Gastrocnemius medialis (tissue), 4 donors: ENCODE data around the gene MTA2. TPM values are rescaled to one million over a fixed set of nuclear protein-coding genes. Genes with fewer than 3 reads are reported as not detected.

Source experiments
- ATAC-seq, 2 donors: fragments of 150-250 bp; one replicate each; pipeline ENCODE4 v1.9.1; 2016
- DNase-seq, 2 donors: peaks; one replicate each; pipeline ENCODE4 v3.0.0-alpha.2; 2019
- H3K27ac ChIP-seq, 4 donors: fragments of 200-600 bp; sonication (generic); 1 replicate in 1 of 4; 2 replicates in 3 of 4; pipeline ENCODE4 v1.5.1; 2016 to 2018; ENCODE audit warnings: mild to moderate bottlenecking in 2 of 4, moderate library complexity in 1 of 4
- H3K27me3 ChIP-seq, 3 donors: fragments of 200-600 bp; sonication (generic) in 2 of 3; 1 replicate in 1 of 3; 2 replicates in 2 of 3; pipeline versions ENCODE4 v1.5.1 to v1.6.0; 2016 to 2019; ENCODE audit warnings: mild to moderate bottlenecking in 1 of 3, moderate library complexity in 1 of 3
- H3K36me3 ChIP-seq, 2 donors: fragments of 200-600 bp; sonication (generic) in 1 of 2; one replicate each; pipeline ENCODE4 v1.5.1; 2017 to 2018
- H3K4me1 ChIP-seq, 2 donors: fragments of 200-600 bp; sonication (generic) in 1 of 2; one replicate each; pipeline ENCODE4 v1.5.1; 2016 to 2017; ENCODE audit warnings: mild to moderate bottlenecking in 2 of 2
- H3K4me3 ChIP-seq, 4 donors: fragments of 200-600 bp; sonication (generic) in 3 of 4; 1 replicate in 1 of 4; 2 replicates in 3 of 4; pipeline ENCODE4 v1.5.1; 2016 to 2019; ENCODE audit warnings: mild to moderate bottlenecking in 2 of 4
- H3K9me3 ChIP-seq, 3 donors: fragments of 200-600 bp; sonication (generic) in 2 of 3; 1 replicate in 1 of 3; 2 replicates in 2 of 3; pipeline ENCODE4 v1.5.1; 2016 to 2019
- CTCF ChIP-seq, 5 experiments: fragments of 450-650 bp in 3 of 5; fragments of 200-600 bp in 2 of 5; sonication (generic) in 2 of 5; IDR thresholded peaks in 4 of 5; conservative IDR thresholded peaks in 1 of 5; 1 replicate in 4 of 5; 2 replicates in 1 of 5; pipeline ENCODE4 v1.5.1; 2016 to 2019; ENCODE audit warnings: antibody characterized with exemption in 5 of 5, mild to moderate bottlenecking in 3 of 5, moderate library complexity in 3 of 5
- POLR2A ChIP-seq, 2 donors: fragments of 450-650 bp; IDR thresholded peaks; one replicate each; pipeline ENCODE4 v1.6.1; 2017; ENCODE audit warnings: antibody characterized with exemption in 2 of 2, mild to moderate bottlenecking in 2 of 2, moderate library complexity in 2 of 2
- in situ Hi-C, 4 donors: fragments of 200-750 bp; cut with MboI; loops; one replicate each; pipeline versions ENCODE4 v1.15.0 to v1.8.0; 2017; ENCODE audit warnings: low sequenced_read_pairs in 4 of 4
- intact Hi-C: fragments of 100-400 bp; cut with DNase I; formaldehyde crosslinking; loops from one replicate; pipeline ENCODE4 v1.15.1; 2023; ENCODE audit warnings: low total_unique reads
- total RNA-seq, 4 donors: library from RNA; depleted of rRNA; stranded (reverse); fragments of >200 nt; gene quantifications; one replicate each; pipeline versions ENCODE4 v1.1.0 to v1.2.3, GENCODE V29; 2016

MTA2 gene
- total RNA-seq, 4 donors from 2014 or later, result 28.0 to 47.1 (median 31.7) TPM

GRCh38 chr11:62547691-62548281 is 53.9 kb downstream of the MTA2 start:
- H3K4me3 ChIP-seq, result peak overlapping the region; percentile 76 to 95 (median 90)
- DNase-seq (peak; percentile 92 to 96), ATAC-seq (peak; percentile 47 to 53)
- intact Hi-C loops, result loop anchor here (5.0 kb wide), 1 partner anchor 295 kb away; no protein-coding TSS in a partner anchor
- H3K27me3 ChIP-seq, result no peaks in the 10 kb centered on the region
- H3K36me3 ChIP-seq, result no peaks in the 10 kb centered on the region
- in situ Hi-C loops, result loop anchor here in 1 of 4 donors (25.0 kb wide), 1 partner anchor 135 kb away; the partner anchor contains the start of gene SCGB1A1
- H3K4me1 ChIP-seq, result peaks cover 63 to 65% of the 10 kb centered on the region in 2 donors
- no peak for TF ChIP-seq CTCF (IDR thresholded peaks at IDR 0.05 in 4 of 5, conservative IDR thresholded peaks at IDR 0.05 in 1 of 5)
- TF ChIP-seq POLR2A (IDR thresholded peaks at IDR 0.05), result peak; percentile 82 to 97
- H3K9me3 ChIP-seq, result no peaks in the 10 kb centered on the region
- H3K27ac ChIP-seq, result peak overlapping the region; percentile 97 to 100 (median 100)

GRCh38 chr11:62546929-62547625 is 54.6 kb downstream of the MTA2 start:
- DNase-seq (no peak), ATAC-seq (peak; percentile 6 to 8)
- TF ChIP-seq CTCF (IDR thresholded peaks at IDR 0.05 in 4 of 5, conservative IDR thresholded peaks at IDR 0.05 in 1 of 5) (no peak), POLR2A (IDR thresholded peaks at IDR 0.05) (no peak)
- intact Hi-C loops (loop anchor here (1.0 to 5.0 kb wide), 2 partner anchors 13 to 295 kb away; no protein-coding TSS in a partner anchor), in situ Hi-C loops (loop anchor here in 1 of 4 donors (25.0 kb wide), 1 partner anchor 135 kb away; the partner anchor contains the start of gene SCGB1A1)
- Histone ChIP-seq H3K27ac (peak overlapping the region; percentile 97 to 100 (median 100)), H3K9me3 (no peaks in the 10 kb centered on the region), H3K27me3 (no peaks in the 10 kb centered on the region), H3K4me1 (peaks cover 61 to 63% of the 10 kb centered on the region in 2 donors), H3K4me3 (peak overlapping the region; percentile 76 to 95 (median 90)), H3K36me3 (no peaks in the 10 kb centered on the region)

- peak within 1 kb of the TSS; percentile 76 to 95 (median 90) for H3K4me3 ChIP-seq
- H3K9me3 ChIP-seq, result no peaks in the 10 kb centered on the region
- no peak for TF ChIP-seq CTCF (IDR thresholded peaks at IDR 0.05 in 4 of 5, conservative IDR thresholded peaks at IDR 0.05 in 1 of 5)
- peak; percentile 86 to 93 for TF ChIP-seq POLR2A (IDR thresholded peaks at IDR 0.05)
- intact Hi-C loops, result loop anchor here (1.0 to 5.0 kb wide), 2 partner anchors 14 to 296 kb away; no protein-coding TSS in a partner anchor
- H3K4me1 ChIP-seq, result peaks cover 61 to 63% of the 10 kb centered on the region in 2 donors
- ATAC-seq, result peak; percentile 28 to 37
- H3K36me3 ChIP-seq, result no peaks in the 10 kb centered on the region
- peak; percentile 88 for DNase-seq
- in situ Hi-C loops, result loop anchor here in 1 of 4 donors (25.0 kb wide), 1 partner anchor 134 kb away; the partner anchor contains the start of gene SCGB1A1
- peak within 1 kb of the TSS; percentile 97 to 100 (median 100) for H3K27ac ChIP-seq
- H3K27me3 ChIP-seq, result no peaks in the 10 kb centered on the region
Measured at GRCh38 chr11:62546244-62546928, 55.3 kb downstream of the MTA2 start, which contains the start of gene AHNAK. AHNAK (minus strand) TSS chr11:62546806; CDS start chr11:62536098, 10,708 bp downstream.

GRCh38 chr11:62545437-62546243 is 56.0 kb downstream of the MTA2 start:
- in situ Hi-C loops, result loop anchor here in 1 of 4 donors (25.0 kb wide), 1 partner anchor 133 kb away; the partner anchor contains the start of gene SCGB1A1

More at GRCh38 chr11:62545437-62546243, 56.0 kb downstream of the MTA2 start:
- DNase-seq (peak; percentile 87 to 91), ATAC-seq (peak; percentile 37 to 40)
- Histone ChIP-seq H3K4me3 (peak overlapping the region; percentile 76 to 95 (median 90)), H3K36me3 (no peaks in the 10 kb centered on the region), H3K27ac (peak overlapping the region; percentile 97 to 100 (median 100)), H3K4me1 (peaks cover 61 to 63% of the 10 kb centered on the region in 2 donors), H3K27me3 (no peaks in the 10 kb centered on the region), H3K9me3 (no peaks in the 10 kb centered on the region)
- TF ChIP-seq POLR2A (IDR thresholded peaks at IDR 0.05) (peak; percentile 47 to 48), CTCF (IDR thresholded peaks at IDR 0.05 in 4 of 5, conservative IDR thresholded peaks at IDR 0.05 in 1 of 5) (peak in 1 of 5 experiments; percentile 29)
- intact Hi-C loops, result loop anchor here (1.0 to 5.0 kb wide), 2 partner anchors 15 to 297 kb away; no protein-coding TSS in a partner anchor
